Suprapubic skin (tissue), 4 donors: Measurements from ENCODE around the gene RGS6. TPM values are rescaled to one million over a fixed set of nuclear protein-coding genes. Genes with fewer than 3 reads are reported as not detected.

Experiments
- DNase-seq, 2 donors: peaks; one replicate each; pipeline ENCODE4 v3.0.0-alpha.2; 2019; ENCODE audit warnings: low spot score in 2 of 2
- H3K27ac ChIP-seq: fragments of 200-600 bp; sonication (generic); one replicate; pipeline ENCODE4 v1.5.1; 2019
- H3K27me3 ChIP-seq: fragments of 200-600 bp; sonication (generic); one replicate; pipeline ENCODE4 v1.5.1; 2019
- H3K36me3 ChIP-seq: fragments of 200-600 bp; sonication (generic); one replicate; pipeline ENCODE4 v1.5.1; 2019
- H3K4me1 ChIP-seq: fragments of 200-600 bp; sonication (generic); one replicate; pipeline ENCODE4 v1.5.1; 2019
- H3K4me3 ChIP-seq: fragments of 200-600 bp; sonication (generic); one replicate; pipeline ENCODE4 v1.5.1; 2019; ENCODE audit warnings: mild to moderate bottlenecking
- H3K9me3 ChIP-seq: fragments of 200-600 bp; sonication (generic); one replicate; pipeline ENCODE4 v1.5.1; 2019
- CTCF ChIP-seq, 2 donors: fragments of 200-600 bp in 1 of 2; fragments of 450-650 bp in 1 of 2; sonication (generic) in 1 of 2; IDR thresholded peaks; one replicate each; pipeline ENCODE4 v1.5.1; 2016 to 2019; ENCODE audit warnings: antibody characterized with exemption in 2 of 2, mild to moderate bottlenecking in 1 of 2, moderate library complexity in 1 of 2
- EP300 ChIP-seq: sonication (generic); formaldehyde crosslinking; IDR thresholded peaks from one replicate; pipeline ENCODE4 v1.6.1; 2017; ENCODE audit warnings: antibody characterized with exemption
- POLR2A ChIP-seq, 2 donors: fragments of 450-650 bp; IDR thresholded peaks; one replicate each; pipeline ENCODE4 v1.6.1; 2017; ENCODE audit warnings: antibody characterized with exemption in 2 of 2, mild to moderate bottlenecking in 2 of 2, moderate library complexity in 2 of 2
- POLR2AphosphoS5 ChIP-seq, 3 donors: sonication (generic); formaldehyde crosslinking; IDR thresholded peaks; one replicate each; pipeline ENCODE4 v1.6.1; 2017; ENCODE audit warnings: antibody characterized with exemption in 3 of 3
- WGBS: methylation state at CpG from one replicate; pipeline ENCODE4 v1.1.5; 2018; 5-methylcytosine and 5-hydroxymethylcytosine counted together
- total RNA-seq, 4 donors: library from RNA; depleted of rRNA; stranded (reverse); fragments of >200 nt; gene quantifications; one replicate each; pipeline ENCODE4 v1.1.0, GENCODE V29; 2016

Gene RGS6
- total RNA-seq, 4 donors from 2014 or later = 0.08 to 4.4 (median 1.0) TPM

- DNase-seq = no peak
- Histone ChIP-seq H3K4me3 (no peak overlapping the region), H3K27ac (no peak overlapping the region), H3K4me1 (no peaks in the 10 kb centered on the region), H3K27me3 (no peaks in the 10 kb centered on the region), H3K36me3 (no peaks in the 10 kb centered on the region), H3K9me3 (no peaks in the 10 kb centered on the region)
- WGBS = 77% methylated on average over 4 of the region's 4 CpGs
- TF ChIP-seq POLR2AphosphoS5 (IDR thresholded peaks at IDR 0.05) (no peak), POLR2A (IDR thresholded peaks at IDR 0.05) (no peak), EP300 (no peak), CTCF (IDR thresholded peaks at IDR 0.05) (no peak)
Observed at GRCh38 chr14:72057701-72058285, 125.6 kb downstream of the RGS6 start.

DNA sequence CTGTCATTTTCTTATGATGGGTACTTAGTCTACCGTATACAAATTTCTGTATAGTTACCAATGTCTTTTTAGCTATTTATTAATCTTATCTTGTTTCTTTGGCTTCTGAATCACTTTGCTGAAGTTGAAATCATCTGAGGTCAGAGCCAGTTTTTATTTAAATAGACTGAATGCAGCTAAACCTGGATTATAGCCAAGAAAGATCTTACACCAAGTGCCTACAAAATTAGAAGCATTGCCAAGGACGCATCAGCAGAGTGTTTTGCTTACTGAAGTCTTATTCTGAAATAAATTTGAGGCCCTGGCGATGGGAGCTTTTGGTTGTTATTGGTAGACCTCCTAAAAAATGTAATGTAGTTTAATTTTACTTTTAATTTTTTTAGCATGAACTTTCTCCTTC lies 128.2 kb downstream of the RGS6 start:
- TF ChIP-seq EP300 (no peak), POLR2AphosphoS5 (IDR thresholded peaks at IDR 0.05) (no peak), CTCF (IDR thresholded peaks at IDR 0.05) (no peak), POLR2A (IDR thresholded peaks at IDR 0.05) (no peak)
- Histone ChIP-seq H3K36me3 (no peaks in the 10 kb centered on the region), H3K4me3 (no peak overlapping the region), H3K27me3 (no peaks in the 10 kb centered on the region), H3K27ac (no peak overlapping the region), H3K4me1 (no peaks in the 10 kb centered on the region), H3K9me3 (no peaks in the 10 kb centered on the region)
- DNase-seq = no peak
- WGBS = 44% methylated on average over 3 of the region's 3 CpGs

- Histone ChIP-seq H3K27me3 (no peaks in the 10 kb centered on the region), H3K36me3 (no peaks in the 10 kb centered on the region), H3K9me3 (no peaks in the 10 kb centered on the region), H3K4me3 (no peak overlapping the region), H3K4me1 (no peaks in the 10 kb centered on the region), H3K27ac (no peak overlapping the region)
- DNase-seq = no peak
- TF ChIP-seq CTCF (IDR thresholded peaks at IDR 0.05) (no peak), EP300 (no peak), POLR2AphosphoS5 (IDR thresholded peaks at IDR 0.05) (no peak)
- WGBS = 59% methylated on average over 1 of the region's 1 CpG
Observed at GRCh38 chr14:72060917-72061316, 128.7 kb downstream of the RGS6 start.

GRCh38 chr14:72061718-72062117 lies 129.5 kb downstream of the RGS6 start:
- Histone ChIP-seq H3K4me1 (no peaks in the 10 kb centered on the region), H3K9me3 (no peaks in the 10 kb centered on the region), H3K36me3 (no peaks in the 10 kb centered on the region), H3K27ac (no peak overlapping the region), H3K4me3 (no peak overlapping the region), H3K27me3 (no peaks in the 10 kb centered on the region)
- no peak for TF ChIP-seq CTCF (IDR thresholded peaks at IDR 0.05)
- TF ChIP-seq EP300 = no peak
- TF ChIP-seq POLR2AphosphoS5 (IDR thresholded peaks at IDR 0.05) = no peak
- no peak for TF ChIP-seq POLR2A (IDR thresholded peaks at IDR 0.05)
- DNase-seq = no peak
- WGBS = 65% methylated on average over 1 of the region's 1 CpG

- H3K9me3 ChIP-seq = no peaks in the 10 kb centered on the region
- no peaks in the 10 kb centered on the region for H3K27me3 ChIP-seq
- no peak for DNase-seq
- 73% methylated on average over 4 of the region's 4 CpGs for WGBS
- H3K4me3 ChIP-seq = no peak overlapping the region
- no peaks in the 10 kb centered on the region for H3K36me3 ChIP-seq
- no peaks in the 10 kb centered on the region for H3K4me1 ChIP-seq
- no peak for TF ChIP-seq CTCF (IDR thresholded peaks at IDR 0.05)
- no peak for TF ChIP-seq POLR2AphosphoS5 (IDR thresholded peaks at IDR 0.05)
- TF ChIP-seq POLR2A (IDR thresholded peaks at IDR 0.05) = no peak
- TF ChIP-seq EP300 = no peak
- H3K27ac ChIP-seq = no peak overlapping the region
Observed at GRCh38 chr14:72063761-72064282, 131.6 kb downstream of the RGS6 start.
